ENCODE measurements around the gene KLHDC9.

DNA sequence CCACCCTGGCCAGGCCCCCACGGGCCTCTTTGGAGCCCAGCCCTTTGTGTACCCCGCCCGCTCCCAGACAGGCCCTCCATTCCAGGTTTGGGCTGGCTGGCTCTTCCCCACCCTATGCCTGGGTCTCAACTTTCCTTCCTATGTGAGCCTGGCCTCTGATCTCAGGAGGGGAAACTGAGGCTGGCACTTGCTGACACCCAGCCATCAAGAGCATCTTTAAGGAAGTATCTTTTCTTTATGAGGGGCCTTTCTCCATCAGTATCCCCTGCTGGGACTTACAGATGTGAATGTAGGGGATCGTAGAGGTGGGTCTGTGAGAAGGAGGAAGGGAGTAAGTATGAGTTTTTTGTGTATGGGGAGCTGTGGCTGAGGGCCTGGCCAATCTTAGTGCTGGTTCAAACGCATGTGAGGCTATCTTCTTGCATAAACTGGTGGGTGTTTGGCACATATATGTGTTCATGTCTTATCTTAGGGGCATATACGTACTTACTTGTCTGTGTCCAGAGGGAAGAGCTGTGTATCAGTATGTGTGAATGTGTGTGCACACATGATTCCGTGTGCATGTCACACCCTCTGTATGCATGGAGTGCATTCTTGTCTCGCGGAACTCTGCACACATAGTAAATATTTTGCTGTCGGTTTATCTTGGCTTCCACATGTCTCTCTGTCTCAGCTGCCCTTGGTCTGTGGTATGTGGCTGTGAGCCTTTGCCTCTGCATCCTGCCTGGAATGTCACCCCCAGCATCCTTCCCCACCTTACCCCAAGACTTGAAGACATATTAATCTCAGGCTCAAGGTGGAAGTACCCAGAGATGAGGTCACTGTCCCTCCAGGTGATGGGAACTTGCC is 14.2 kb upstream of the KLHDC9 start:
- no peak for TF ChIP-seq POLR2A (IDR thresholded peaks at IDR 0.05; ENCODE audit: low read depth, low read length)
- no peak for TF ChIP-seq SPI1 (IDR thresholded peaks at IDR 0.05; ENCODE audit: low read depth, low read length)
- TF ChIP-seq TAF1 (IDR thresholded peaks at IDR 0.05; ENCODE audit: low read depth, low read length): no peak
- no peak for TF ChIP-seq POLR2AphosphoS5 (IDR thresholded peaks at IDR 0.05; ENCODE audit: low read depth, low read length)
